ENCODE results near the gene VAV2.

The VAV2 gene

GRCh38 chr9:133953976-133954709, 38.0 kb downstream of the VAV2 start:
- WGBS, 2 experiments (ENCODE audit: insufficient coverage in 2 of 2): 92% methylated on average over 26 to 29 of the region's 29 CpGs
- no peak overlapping the region for H3K4me3 ChIP-seq (ENCODE audit: extremely low read depth, insufficient read depth, low read length, poor library complexity, severe bottlenecking)
- no peak overlapping the region for H3K27ac ChIP-seq (ENCODE audit: low read depth, low read length, severe bottlenecking)
- H3K4me1 ChIP-seq (ENCODE audit: control insufficient read depth, insufficient read depth, low read length, poor library complexity, severe bottlenecking): peaks cover 26% of the 10 kb centered on the region
- peaks cover 22% of the 10 kb centered on the region for H3K36me3 ChIP-seq (ENCODE audit: control insufficient read depth, insufficient read depth, low read length)
- no peaks in the 10 kb centered on the region for H3K9me3 ChIP-seq (ENCODE audit: control insufficient read depth, low read length)

GRCh38 chr9:133953621-133953975, 38.5 kb downstream of the VAV2 start:
- H3K4me3 ChIP-seq (ENCODE audit: extremely low read depth, insufficient read depth, low read length, poor library complexity, severe bottlenecking): no peak overlapping the region
- peaks cover 21% of the 10 kb centered on the region for H3K4me1 ChIP-seq (ENCODE audit: control insufficient read depth, insufficient read depth, low read length, poor library complexity, severe bottlenecking)
- no peaks in the 10 kb centered on the region for H3K9me3 ChIP-seq (ENCODE audit: control insufficient read depth, low read length)
- H3K36me3 ChIP-seq (ENCODE audit: control insufficient read depth, insufficient read depth, low read length): peaks cover 25% of the 10 kb centered on the region
- 93 to 97% methylated on average over 3 of the region's 4 CpGs for WGBS, 2 experiments (ENCODE audit: insufficient coverage in 2 of 2)
- H3K27ac ChIP-seq (ENCODE audit: low read depth, low read length, severe bottlenecking): no peak overlapping the region

GRCh38 chr9:133952598-133953550, 39.2 kb downstream of the VAV2 start:
- Histone ChIP-seq H3K27ac (ENCODE audit: low read depth, low read length, severe bottlenecking) (no peak overlapping the region), H3K4me3 (ENCODE audit: extremely low read depth, insufficient read depth, low read length, poor library complexity, severe bottlenecking) (no peak overlapping the region), H3K9me3 (ENCODE audit: control insufficient read depth, low read length) (no peaks in the 10 kb centered on the region), H3K4me1 (ENCODE audit: control insufficient read depth, insufficient read depth, low read length, poor library complexity, severe bottlenecking) (peaks cover 19% of the 10 kb centered on the region), H3K36me3 (ENCODE audit: control insufficient read depth, insufficient read depth, low read length) (peaks cover 25% of the 10 kb centered on the region)
- 89 to 93% methylated on average over 13 to 14 of the region's 18 CpGs for WGBS, 2 experiments (ENCODE audit: insufficient coverage in 2 of 2)

GRCh38 chr9:133951265-133951664, 40.9 kb downstream of the VAV2 start:
- WGBS, 2 experiments (ENCODE audit: insufficient coverage in 2 of 2): 96 to 100% methylated on average over 7 to 8 of the region's 8 CpGs
- H3K4me1 ChIP-seq (ENCODE audit: control insufficient read depth, insufficient read depth, low read length, poor library complexity, severe bottlenecking): peaks cover 6% of the 10 kb centered on the region
- H3K4me3 ChIP-seq (ENCODE audit: extremely low read depth, insufficient read depth, low read length, poor library complexity, severe bottlenecking): no peak overlapping the region
- peaks cover 32% of the 10 kb centered on the region for H3K36me3 ChIP-seq (ENCODE audit: control insufficient read depth, insufficient read depth, low read length)
- H3K9me3 ChIP-seq (ENCODE audit: control insufficient read depth, low read length): no peaks in the 10 kb centered on the region
- H3K27ac ChIP-seq (ENCODE audit: low read depth, low read length, severe bottlenecking): no peak overlapping the region

GRCh38 chr9:133950629-133951111, 41.5 kb downstream of the VAV2 start:
- Histone ChIP-seq H3K4me3 (ENCODE audit: extremely low read depth, insufficient read depth, low read length, poor library complexity, severe bottlenecking) (no peak overlapping the region), H3K4me1 (ENCODE audit: control insufficient read depth, insufficient read depth, low read length, poor library complexity, severe bottlenecking) (peaks cover under 1% of the 10 kb centered on the region), H3K9me3 (ENCODE audit: control insufficient read depth, low read length) (no peaks in the 10 kb centered on the region), H3K27ac (ENCODE audit: low read depth, low read length, severe bottlenecking) (no peak overlapping the region), H3K36me3 (ENCODE audit: control insufficient read depth, insufficient read depth, low read length) (peaks cover 36% of the 10 kb centered on the region)
- WGBS, 2 experiments (ENCODE audit: insufficient coverage in 2 of 2): 91 to 95% methylated on average over 20 to 21 of the region's 25 CpGs

- peaks cover 36% of the 10 kb centered on the region for H3K36me3 ChIP-seq (ENCODE audit: control insufficient read depth, insufficient read depth, low read length)
- H3K27ac ChIP-seq (ENCODE audit: low read depth, low read length, severe bottlenecking): no peak overlapping the region
- 78 to 87% methylated on average over 12 to 13 of the region's 13 CpGs for WGBS, 2 experiments (ENCODE audit: insufficient coverage in 2 of 2)
- no peaks in the 10 kb centered on the region for H3K4me1 ChIP-seq (ENCODE audit: control insufficient read depth, insufficient read depth, low read length, poor library complexity, severe bottlenecking)
- no peaks in the 10 kb centered on the region for H3K9me3 ChIP-seq (ENCODE audit: control insufficient read depth, low read length)
- no peak overlapping the region for H3K4me3 ChIP-seq (ENCODE audit: extremely low read depth, insufficient read depth, low read length, poor library complexity, severe bottlenecking)
Measured at GRCh38 chr9:133950192-133950591, 41.9 kb downstream of the VAV2 start.

GRCh38 chr9:133949486-133950061, 42.5 kb downstream of the VAV2 start:
- H3K36me3 ChIP-seq (ENCODE audit: control insufficient read depth, insufficient read depth, low read length): peaks cover 36% of the 10 kb centered on the region
- WGBS, 2 experiments (ENCODE audit: insufficient coverage in 2 of 2): 93 to 94% methylated on average over 11 to 14 of the region's 14 CpGs
- no peak overlapping the region for H3K27ac ChIP-seq (ENCODE audit: low read depth, low read length, severe bottlenecking)
- H3K4me3 ChIP-seq (ENCODE audit: extremely low read depth, insufficient read depth, low read length, poor library complexity, severe bottlenecking): no peak overlapping the region
- no peaks in the 10 kb centered on the region for H3K4me1 ChIP-seq (ENCODE audit: control insufficient read depth, insufficient read depth, low read length, poor library complexity, severe bottlenecking)
- no peaks in the 10 kb centered on the region for H3K9me3 ChIP-seq (ENCODE audit: control insufficient read depth, low read length)

- no peak overlapping the region for H3K27ac ChIP-seq (ENCODE audit: low read depth, low read length, severe bottlenecking)
Measured at GRCh38 chr9:133948561-133949485, 43.3 kb downstream of the VAV2 start.

GRCh38 chr9:133948131-133948530, 44.0 kb downstream of the VAV2 start:
- H3K9me3 ChIP-seq (ENCODE audit: control insufficient read depth, low read length): no peaks in the 10 kb centered on the region
- no peaks in the 10 kb centered on the region for H3K4me1 ChIP-seq (ENCODE audit: control insufficient read depth, insufficient read depth, low read length, poor library complexity, severe bottlenecking)
- 83 to 86% methylated on average over 8 to 13 of the region's 16 CpGs for WGBS, 2 experiments (ENCODE audit: insufficient coverage in 2 of 2)

More at GRCh38 chr9:133948561-133949485, 43.3 kb downstream of the VAV2 start:
- WGBS, 2 experiments (ENCODE audit: insufficient coverage in 2 of 2): 91 to 97% methylated on average over 28 to 30 of the region's 31 CpGs
- Histone ChIP-seq H3K4me1 (ENCODE audit: control insufficient read depth, insufficient read depth, low read length, poor library complexity, severe bottlenecking) (no peaks in the 10 kb centered on the region), H3K9me3 (ENCODE audit: control insufficient read depth, low read length) (no peaks in the 10 kb centered on the region), H3K4me3 (ENCODE audit: extremely low read depth, insufficient read depth, low read length, poor library complexity, severe bottlenecking) (no peak overlapping the region), H3K36me3 (ENCODE audit: control insufficient read depth, insufficient read depth, low read length) (peaks cover 36% of the 10 kb centered on the region)

More at GRCh38 chr9:133948131-133948530, 44.0 kb downstream of the VAV2 start:
- H3K4me3 ChIP-seq (ENCODE audit: extremely low read depth, insufficient read depth, low read length, poor library complexity, severe bottlenecking): no peak overlapping the region
- H3K36me3 ChIP-seq (ENCODE audit: control insufficient read depth, insufficient read depth, low read length): peaks cover 36% of the 10 kb centered on the region
- no peak overlapping the region for H3K27ac ChIP-seq (ENCODE audit: low read depth, low read length, severe bottlenecking)

Measured in mesodermal cell (in vitro differentiated cells).